Testis (tissue), 2 donors: ENCODE results near the gene KRT6B.

Experiments
- CTCF ChIP-seq, 3 experiments: fragments of 450-650 bp in 2 of 3; fragments of 200-600 bp in 1 of 3; sonication (generic) in 1 of 3; IDR thresholded peaks; one replicate each; pipeline ENCODE4 v1.5.1; 2016 to 2019; ENCODE audit warnings: antibody characterized with exemption in 3 of 3, mild to moderate bottlenecking in 2 of 3, moderate library complexity in 1 of 3
- POLR2A ChIP-seq: fragments of 450-650 bp; IDR thresholded peaks from one replicate; pipeline ENCODE4 v1.6.1; 2017; ENCODE audit warnings: antibody characterized with exemption, mild to moderate bottlenecking, moderate library complexity

DNA sequence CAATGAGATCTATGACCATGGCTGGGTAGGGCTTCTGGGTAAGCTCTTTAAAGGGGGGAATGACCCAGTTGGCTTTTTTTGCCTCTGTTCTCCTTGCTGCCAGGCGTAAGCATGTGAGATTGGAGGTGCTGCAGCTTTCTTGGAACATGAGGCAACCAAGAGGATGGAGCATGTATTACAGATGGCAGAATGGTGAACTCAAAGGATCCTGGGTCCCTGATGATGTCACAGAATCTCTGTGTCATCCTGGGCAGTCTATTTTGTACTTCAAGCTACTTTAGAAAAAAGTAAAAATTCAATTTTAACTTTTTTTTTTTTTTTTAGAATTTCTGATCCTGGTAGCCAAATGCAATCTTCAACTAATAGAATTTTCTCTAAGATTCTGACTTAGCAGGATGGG, 53.8 kb downstream of the KRT6B start:
- TF ChIP-seq CTCF (IDR thresholded peaks at IDR 0.05) (no peak), POLR2A (no peak)
